IPS-18a (cell line): Measurements from ENCODE around the gene JAZF1.

Experiments used
- H3K27ac ChIP-seq: one replicate; pipeline ENCODE4 v1.5.1; 2013; ENCODE audit warnings: low read length
- H3K27me3 ChIP-seq: one replicate; pipeline ENCODE4 v1.6.1; 2013; ENCODE audit warnings: mild to moderate bottlenecking, low read length; ENCODE audit not compliant: control insufficient read depth, insufficient read depth
- H3K36me3 ChIP-seq: one replicate; pipeline ENCODE4 v1.6.1; 2013; ENCODE audit warnings: low read depth, low read length; ENCODE audit not compliant: control insufficient read depth
- H3K4me1 ChIP-seq: one replicate; pipeline ENCODE4 v1.6.1; 2013; ENCODE audit warnings: low read depth, low read length; ENCODE audit not compliant: control insufficient read depth
- H3K4me3 ChIP-seq: one replicate; pipeline ENCODE4 v1.5.1; 2013; ENCODE audit warnings: low read length
- H3K9ac ChIP-seq: one replicate; pipeline ENCODE4 v1.6.1; 2013; ENCODE audit warnings: mild to moderate bottlenecking, low read length, moderate library complexity
- H3K9me3 ChIP-seq: one replicate; pipeline ENCODE4 v1.6.1; 2013; ENCODE audit warnings: low read depth, low read length; ENCODE audit not compliant: control insufficient read depth

JAZF1 gene

DNA sequence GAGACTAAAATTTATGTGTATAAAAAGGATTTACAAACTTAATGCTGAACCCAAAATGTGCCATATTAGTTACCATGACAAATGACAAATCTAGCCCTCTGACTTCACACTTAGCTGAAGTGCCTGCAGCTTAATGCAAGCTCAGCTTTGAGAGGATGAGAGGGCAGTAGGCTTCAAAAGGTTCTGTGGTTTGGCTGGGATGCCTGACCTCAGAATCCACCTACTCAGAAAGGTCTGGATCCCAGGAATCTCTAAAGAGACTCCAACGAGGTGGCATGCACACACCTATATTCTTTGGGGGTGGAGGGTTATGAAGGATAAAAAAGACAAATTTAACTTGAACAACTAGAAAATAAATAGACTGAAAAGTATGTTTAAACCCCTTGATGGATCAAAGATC lies 227.2 kb downstream of the JAZF1 start:
- Histone ChIP-seq H3K9me3 (no peaks in the 10 kb centered on the region), H3K36me3 (no peaks in the 10 kb centered on the region), H3K27me3 (no peaks in the 10 kb centered on the region), H3K9ac (no peak overlapping the region), H3K4me3 (no peak overlapping the region), H3K27ac (no peak overlapping the region), H3K4me1 (no peaks in the 10 kb centered on the region)

DNA sequence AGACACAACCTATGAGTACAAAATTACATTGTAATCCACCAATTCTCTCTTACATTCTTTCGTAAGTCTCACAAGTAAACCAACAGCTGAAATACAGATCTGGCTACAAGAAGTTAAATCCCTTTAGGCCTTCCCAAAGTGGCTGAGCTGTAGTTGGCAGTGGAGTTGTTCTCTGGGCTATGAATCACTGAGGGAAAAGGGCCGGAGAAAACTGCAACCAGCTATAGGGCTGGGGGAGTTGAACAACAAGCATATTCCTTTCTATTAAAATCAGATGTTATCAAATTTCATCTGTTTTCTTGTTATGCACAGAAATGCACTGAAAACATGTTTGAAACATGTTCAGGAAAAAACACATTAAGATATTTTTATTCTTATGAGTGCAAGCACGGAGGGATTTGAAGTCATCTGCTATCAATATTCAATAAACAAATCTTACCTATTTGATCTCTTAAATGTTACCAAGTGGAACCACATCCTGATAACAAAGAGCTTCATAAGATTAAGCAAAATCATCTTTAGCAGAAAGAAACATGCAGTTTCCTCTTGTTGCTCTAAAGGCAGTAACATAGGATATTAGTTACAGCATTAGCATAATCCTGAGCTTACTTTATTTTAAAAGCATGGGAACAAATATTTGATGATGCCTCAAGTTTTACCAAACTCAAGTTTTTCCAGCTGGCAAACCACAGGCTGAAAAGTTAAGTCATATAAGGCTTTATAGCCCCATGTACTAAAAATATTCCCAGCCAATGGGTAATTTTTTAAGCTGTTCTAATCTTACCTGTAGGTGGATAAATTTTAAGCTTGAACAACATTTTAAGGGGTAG lies 227.9 kb downstream of the JAZF1 start:
- no peak overlapping the region for H3K27ac ChIP-seq
- no peaks in the 10 kb centered on the region for H3K27me3 ChIP-seq
- H3K36me3 ChIP-seq, result no peaks in the 10 kb centered on the region
- no peaks in the 10 kb centered on the region for H3K4me1 ChIP-seq
- no peak overlapping the region for H3K4me3 ChIP-seq
- no peak overlapping the region for H3K9ac ChIP-seq
- no peaks in the 10 kb centered on the region for H3K9me3 ChIP-seq

DNA sequence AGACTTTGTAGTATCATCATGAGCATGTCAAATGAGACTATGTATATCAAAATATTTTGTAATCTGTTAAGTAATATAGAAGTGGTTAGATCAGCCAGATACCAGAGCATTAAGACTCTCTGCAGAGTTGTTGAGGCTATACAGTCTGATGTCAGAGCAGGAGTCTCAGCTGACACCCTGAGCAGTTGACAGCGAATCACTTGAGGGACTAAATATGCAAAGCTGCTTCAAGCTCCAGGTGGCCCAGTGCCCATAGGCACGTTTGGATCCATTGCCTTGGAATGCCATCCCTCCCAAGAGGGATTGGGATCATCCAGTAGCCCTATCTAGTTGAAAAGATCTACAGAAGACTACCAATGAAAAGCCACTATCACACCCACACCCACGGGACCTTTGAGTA lies 230.5 kb downstream of the JAZF1 start:
- Histone ChIP-seq H3K4me1 (no peaks in the 10 kb centered on the region), H3K36me3 (no peaks in the 10 kb centered on the region), H3K27me3 (no peaks in the 10 kb centered on the region), H3K9ac (no peak overlapping the region), H3K4me3 (no peak overlapping the region), H3K9me3 (no peaks in the 10 kb centered on the region), H3K27ac (no peak overlapping the region)

DNA sequence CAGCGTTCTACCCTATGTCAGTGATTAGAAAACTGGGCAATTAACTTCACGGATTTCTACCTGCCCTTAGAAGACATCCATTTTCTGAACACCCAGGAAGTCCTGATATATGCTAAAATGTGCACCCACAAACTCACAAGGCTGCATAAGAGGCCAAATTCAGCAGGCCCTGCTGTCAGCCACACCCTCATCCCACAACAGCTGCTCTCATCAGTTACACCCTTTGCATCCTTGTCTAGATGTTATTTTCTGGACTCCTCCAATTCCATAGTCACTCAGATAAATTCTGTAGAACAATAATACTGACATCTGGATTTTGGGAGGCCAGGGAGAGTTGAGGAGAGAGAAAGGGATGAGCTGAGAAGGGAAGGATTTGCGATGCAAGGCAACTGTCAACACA lies 231.7 kb downstream of the JAZF1 start:
- no peaks in the 10 kb centered on the region for H3K9me3 ChIP-seq
- H3K4me1 ChIP-seq, result no peaks in the 10 kb centered on the region
- H3K9ac ChIP-seq, result no peak overlapping the region
- no peaks in the 10 kb centered on the region for H3K27me3 ChIP-seq
- H3K4me3 ChIP-seq, result no peak overlapping the region
- no peaks in the 10 kb centered on the region for H3K36me3 ChIP-seq
- no peak overlapping the region for H3K27ac ChIP-seq

DNA sequence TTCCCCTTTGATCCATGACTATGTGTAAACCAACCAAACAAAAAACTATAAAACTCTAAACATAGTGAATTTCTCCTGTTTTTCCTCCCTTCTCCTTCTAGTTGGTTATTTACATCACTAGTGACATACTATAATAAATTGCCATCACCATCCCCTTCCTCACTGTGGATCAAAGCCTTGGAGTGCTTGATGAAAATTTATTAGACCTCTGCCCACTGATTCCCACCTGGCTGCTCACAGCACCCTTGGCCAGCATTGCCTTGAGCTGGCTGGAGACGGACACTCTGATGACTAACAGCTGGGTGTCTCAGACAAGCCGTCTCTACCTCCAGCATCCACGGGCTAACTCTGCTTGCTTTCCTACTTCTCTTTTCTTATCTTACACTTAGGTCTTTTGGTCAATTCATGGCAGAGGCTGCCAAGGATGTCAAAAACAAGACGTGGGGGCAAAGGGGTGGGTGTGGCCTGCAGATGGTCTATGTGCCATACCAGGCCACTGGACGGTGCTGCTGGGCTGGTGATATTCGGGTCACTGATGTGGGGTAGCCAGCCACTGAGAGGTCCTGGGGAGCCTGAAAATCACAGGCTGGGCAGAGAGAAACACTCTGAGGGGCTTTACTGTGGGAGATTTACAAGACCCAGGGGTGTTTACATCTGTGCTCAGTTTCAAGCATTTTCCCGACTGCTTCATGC lies 232.9 kb downstream of the JAZF1 start:
- no peak overlapping the region for H3K27ac ChIP-seq
- no peak overlapping the region for H3K9ac ChIP-seq
- H3K9me3 ChIP-seq, result no peaks in the 10 kb centered on the region
- H3K27me3 ChIP-seq, result no peaks in the 10 kb centered on the region
- no peaks in the 10 kb centered on the region for H3K4me1 ChIP-seq
- H3K36me3 ChIP-seq, result no peaks in the 10 kb centered on the region
- no peak overlapping the region for H3K4me3 ChIP-seq

DNA sequence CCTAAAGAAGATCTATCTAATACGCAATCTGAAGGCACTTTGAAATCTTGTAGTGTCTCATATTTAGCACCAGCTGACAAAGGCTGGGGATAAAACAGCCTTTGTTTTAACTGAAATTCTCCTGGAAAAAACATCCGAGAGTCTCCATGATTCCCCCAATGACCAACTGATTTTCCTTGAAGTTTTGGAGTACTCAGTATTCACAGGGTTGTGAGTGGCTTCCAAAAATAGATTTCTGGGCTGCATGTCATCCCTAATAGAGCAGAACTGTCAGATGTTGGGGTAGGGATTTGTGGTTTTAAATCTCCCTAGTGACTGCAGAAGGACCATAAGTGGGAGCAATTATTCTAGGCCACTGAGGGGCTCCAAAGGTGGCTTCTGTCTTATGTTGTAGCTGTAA lies 234.2 kb downstream of the JAZF1 start:
- H3K36me3 ChIP-seq, result no peaks in the 10 kb centered on the region
- no peak overlapping the region for H3K4me3 ChIP-seq
- no peaks in the 10 kb centered on the region for H3K9me3 ChIP-seq
- H3K27ac ChIP-seq, result no peak overlapping the region
- no peaks in the 10 kb centered on the region for H3K27me3 ChIP-seq
- H3K4me1 ChIP-seq, result no peaks in the 10 kb centered on the region
- no peak overlapping the region for H3K9ac ChIP-seq

DNA sequence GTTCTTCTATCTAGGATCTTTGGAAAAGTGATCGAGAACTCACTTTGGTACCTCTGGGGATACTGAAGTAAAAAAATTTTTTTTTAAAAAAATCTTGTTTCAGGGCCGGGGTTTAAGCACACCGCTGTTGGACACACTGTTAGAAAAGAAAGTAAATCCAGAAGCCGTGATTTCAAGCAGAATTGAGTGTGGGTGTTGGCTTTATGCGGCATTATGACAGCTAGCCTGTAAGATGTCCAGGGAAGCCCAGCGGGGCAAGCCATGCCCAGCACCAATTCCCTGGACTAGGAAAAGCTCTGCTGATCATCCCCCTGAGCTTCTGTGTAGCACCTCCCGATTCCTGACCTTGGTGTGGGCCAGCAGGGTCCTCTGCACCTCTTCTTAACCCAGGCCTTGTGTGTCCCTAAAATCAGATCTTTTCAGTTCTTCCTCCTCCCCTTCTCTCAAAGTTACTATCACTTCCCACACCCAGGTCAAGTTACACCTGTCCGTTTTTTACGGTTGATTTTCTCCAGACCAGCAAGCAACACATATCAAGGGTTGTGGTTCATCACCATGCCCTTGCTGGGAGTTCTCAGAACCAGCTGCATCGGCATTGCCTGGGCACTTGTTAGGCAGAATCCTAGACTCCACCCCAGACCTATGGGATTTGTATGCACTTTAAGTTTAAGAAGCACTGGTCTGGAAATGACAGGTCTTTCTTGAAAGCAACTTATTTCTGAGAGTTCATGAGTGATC lies 235.4 kb downstream of the JAZF1 start:
- Histone ChIP-seq H3K9ac (no peak overlapping the region), H3K4me1 (no peaks in the 10 kb centered on the region), H3K4me3 (no peak overlapping the region), H3K27me3 (no peaks in the 10 kb centered on the region), H3K9me3 (no peaks in the 10 kb centered on the region), H3K27ac (no peak overlapping the region), H3K36me3 (no peaks in the 10 kb centered on the region)

DNA sequence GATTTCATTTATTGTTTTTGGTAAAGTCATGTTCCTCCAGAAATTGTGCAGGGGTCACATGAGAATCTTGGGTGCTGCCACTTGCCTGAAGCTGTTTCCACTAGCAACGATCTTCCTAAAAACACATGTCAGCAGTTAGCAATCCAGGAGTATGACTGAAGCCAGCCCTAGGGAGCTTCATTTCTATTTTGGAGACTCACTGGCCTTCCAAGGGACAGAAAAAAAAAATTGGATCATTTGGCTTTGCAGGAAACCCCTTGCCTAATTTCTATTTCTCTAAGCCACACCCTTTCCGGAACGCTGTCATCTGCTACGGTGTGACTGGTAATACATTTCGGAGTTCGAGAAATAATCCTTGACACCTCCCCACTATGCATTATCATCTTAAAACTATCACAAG lies 236.0 kb downstream of the JAZF1 start:
- H3K9ac ChIP-seq, result no peak overlapping the region
- no peaks in the 10 kb centered on the region for H3K27me3 ChIP-seq
- no peaks in the 10 kb centered on the region for H3K9me3 ChIP-seq
- H3K27ac ChIP-seq, result no peak overlapping the region
- no peak overlapping the region for H3K4me3 ChIP-seq
- no peaks in the 10 kb centered on the region for H3K36me3 ChIP-seq
- no peaks in the 10 kb centered on the region for H3K4me1 ChIP-seq

DNA sequence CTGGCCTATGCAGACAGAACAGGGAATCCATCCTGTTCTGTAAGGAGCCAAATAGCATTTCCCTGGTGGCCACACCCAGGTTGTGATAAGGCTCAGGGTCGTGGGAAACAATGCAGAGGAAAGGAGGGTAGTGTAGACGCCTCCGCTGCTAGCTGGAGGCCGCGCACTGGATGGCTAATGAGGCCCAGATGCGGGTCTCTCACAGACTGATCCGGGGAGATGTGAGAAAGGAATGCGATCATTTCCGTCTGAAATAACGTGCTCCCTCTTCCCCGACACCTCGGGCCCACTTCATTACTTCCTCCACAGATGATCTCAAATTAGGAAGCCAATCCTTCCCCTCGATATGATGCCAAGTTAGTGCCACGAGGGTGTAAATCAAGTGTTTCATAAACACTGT lies 237.4 kb downstream of the JAZF1 start:
- Histone ChIP-seq H3K9ac (no peak overlapping the region), H3K27ac (no peak overlapping the region), H3K9me3 (no peaks in the 10 kb centered on the region), H3K4me1 (no peaks in the 10 kb centered on the region), H3K36me3 (no peaks in the 10 kb centered on the region), H3K4me3 (no peak overlapping the region), H3K27me3 (no peaks in the 10 kb centered on the region)

DNA sequence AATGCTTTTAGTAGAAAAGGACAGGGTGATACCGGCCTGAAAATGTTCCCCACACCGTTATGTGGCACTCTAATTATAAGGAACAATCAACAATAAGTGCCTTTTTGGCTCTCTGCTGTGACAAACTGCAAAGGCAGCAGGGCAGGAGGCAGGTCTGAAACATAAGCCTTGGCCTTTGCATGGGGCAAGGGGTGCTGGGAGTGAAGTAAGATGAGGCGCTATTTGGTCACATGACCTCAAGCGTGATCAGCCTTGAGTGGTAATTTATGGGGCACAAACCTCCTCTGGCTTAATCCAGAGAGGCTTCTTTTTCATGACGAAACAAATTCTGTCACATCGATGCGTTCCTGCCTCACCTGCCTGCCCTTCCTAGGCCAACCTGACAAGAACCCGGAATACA lies 237.9 kb downstream of the JAZF1 start:
- no peaks in the 10 kb centered on the region for H3K9me3 ChIP-seq
- H3K36me3 ChIP-seq, result no peaks in the 10 kb centered on the region
- H3K4me3 ChIP-seq, result no peak overlapping the region
- H3K4me1 ChIP-seq, result no peaks in the 10 kb centered on the region
- H3K9ac ChIP-seq, result no peak overlapping the region
- no peak overlapping the region for H3K27ac ChIP-seq
- H3K27me3 ChIP-seq, result no peaks in the 10 kb centered on the region

DNA sequence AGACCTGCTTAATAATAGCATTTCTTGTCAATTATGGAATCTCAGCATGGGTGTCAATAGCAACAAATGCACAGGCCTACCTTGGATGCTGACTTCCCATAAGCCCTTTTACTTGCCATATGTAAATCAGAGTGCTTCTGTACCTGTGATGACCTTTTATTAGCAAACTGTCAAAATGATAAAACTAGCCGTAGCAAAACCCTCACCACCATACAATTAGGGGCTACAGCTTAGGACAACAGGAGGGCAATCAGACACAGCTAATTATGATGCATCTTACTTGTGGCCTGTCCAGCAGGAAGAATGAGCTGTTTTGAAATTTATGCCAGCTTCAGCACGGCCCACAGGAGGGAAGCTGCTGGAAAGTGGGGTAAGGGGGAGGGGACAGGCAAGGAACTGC lies 239.1 kb downstream of the JAZF1 start:
- no peak overlapping the region for H3K27ac ChIP-seq
- no peaks in the 10 kb centered on the region for H3K27me3 ChIP-seq
- no peaks in the 10 kb centered on the region for H3K9me3 ChIP-seq
- no peak overlapping the region for H3K4me3 ChIP-seq
- H3K9ac ChIP-seq, result no peak overlapping the region
- H3K36me3 ChIP-seq, result no peaks in the 10 kb centered on the region
- H3K4me1 ChIP-seq, result no peaks in the 10 kb centered on the region
